Right forelimb (tissue), 1 donor: ENCODE results near the gene DRG1.
A peak's percentile ranks its signal among the peaks of the same experiment; 100 is the strongest.
"Not testable (repeated sequence)": the region's sequence is repeated elsewhere in the genome, so short reads cannot be mapped to it uniquely, and the experiment has no call there.

Experiments
- DNase-seq: peaks from one replicate; pipeline ENCODE4 v3.0.0-alpha.2; 2018

The DRG1 gene

GRCh38 chr22:31399211-31400022 is at the start of gene DRG1:
Gene DRG1, plus strand, starts transcription at chr22:31399604. Its CDS starts 80 bp downstream, at chr22:31399684.
- peak; percentile 98 for DNase-seq

GRCh38 chr22:31349960-31350359 is 49.4 kb upstream of the DRG1 start:
- no peak for DNase-seq

GRCh38 chr22:31350410-31350863 is 49.0 kb upstream of the DRG1 start:
- no peak for DNase-seq

- DNase-seq = no peak
Measured at GRCh38 chr22:31354515-31354914, 44.9 kb upstream of the DRG1 start.

- DNase-seq = no peak
Measured at GRCh38 chr22:31360029-31360428, 39.4 kb upstream of the DRG1 start.

- no peak for DNase-seq
Measured at GRCh38 chr22:31361743-31362142, 37.7 kb upstream of the DRG1 start.

GRCh38 chr22:31363885-31364465 is 35.4 kb upstream of the DRG1 start:
- DNase-seq = peak; percentile 49

- DNase-seq = no peak
Measured at GRCh38 chr22:31367426-31367825, 32.0 kb upstream of the DRG1 start.

- no peak for DNase-seq
Measured at GRCh38 chr22:31377612-31378011, 21.8 kb upstream of the DRG1 start.

- DNase-seq = no peak
Measured at GRCh38 chr22:31378123-31378522, 21.3 kb upstream of the DRG1 start.

- not testable (repeated sequence) for DNase-seq
Measured at GRCh38 chr22:31378651-31379050, 20.8 kb upstream of the DRG1 start.

- DNase-seq = no peak
Measured at GRCh38 chr22:31393893-31394292, 5.5 kb upstream of the DRG1 start.

GRCh38 chr22:31394326-31394725 is 5.1 kb upstream of the DRG1 start:
- DNase-seq = no peak

- no peak for DNase-seq
Measured at GRCh38 chr22:31398231-31398630, 1.2 kb upstream of the DRG1 start.

GRCh38 chr22:31400023-31400397 is 606 bp downstream of the DRG1 start:
- no peak for DNase-seq

- not testable (repeated sequence) for DNase-seq
Measured at GRCh38 chr22:31402350-31402749, 2.9 kb downstream of the DRG1 start.

- DNase-seq = no peak
Measured at GRCh38 chr22:31425331-31426050, 26.1 kb downstream of the DRG1 start.

GRCh38 chr22:31431950-31432349 is 32.5 kb downstream of the DRG1 start:
- DNase-seq = no peak

- DNase-seq = no peak
Measured at GRCh38 chr22:31436132-31436531, 36.7 kb downstream of the DRG1 start.

- peak; percentile 47 for DNase-seq
Measured at GRCh38 chr22:31439808-31440207, 40.4 kb downstream of the DRG1 start.

GRCh38 chr22:31440681-31441080 is 41.3 kb downstream of the DRG1 start:
- DNase-seq = no peak

- no peak for DNase-seq
Measured at GRCh38 chr22:31441652-31442051, 42.2 kb downstream of the DRG1 start.

GRCh38 chr22:31442768-31443489 is 43.5 kb downstream of the DRG1 start:
- DNase-seq = no peak
